ENCODE results near the gene MINDY4.

Gene MINDY4

GRCh38 chr7:30799206-30799975 is 28.2 kb downstream of the MINDY4 start:
- TF ChIP-seq, protein P1, sequence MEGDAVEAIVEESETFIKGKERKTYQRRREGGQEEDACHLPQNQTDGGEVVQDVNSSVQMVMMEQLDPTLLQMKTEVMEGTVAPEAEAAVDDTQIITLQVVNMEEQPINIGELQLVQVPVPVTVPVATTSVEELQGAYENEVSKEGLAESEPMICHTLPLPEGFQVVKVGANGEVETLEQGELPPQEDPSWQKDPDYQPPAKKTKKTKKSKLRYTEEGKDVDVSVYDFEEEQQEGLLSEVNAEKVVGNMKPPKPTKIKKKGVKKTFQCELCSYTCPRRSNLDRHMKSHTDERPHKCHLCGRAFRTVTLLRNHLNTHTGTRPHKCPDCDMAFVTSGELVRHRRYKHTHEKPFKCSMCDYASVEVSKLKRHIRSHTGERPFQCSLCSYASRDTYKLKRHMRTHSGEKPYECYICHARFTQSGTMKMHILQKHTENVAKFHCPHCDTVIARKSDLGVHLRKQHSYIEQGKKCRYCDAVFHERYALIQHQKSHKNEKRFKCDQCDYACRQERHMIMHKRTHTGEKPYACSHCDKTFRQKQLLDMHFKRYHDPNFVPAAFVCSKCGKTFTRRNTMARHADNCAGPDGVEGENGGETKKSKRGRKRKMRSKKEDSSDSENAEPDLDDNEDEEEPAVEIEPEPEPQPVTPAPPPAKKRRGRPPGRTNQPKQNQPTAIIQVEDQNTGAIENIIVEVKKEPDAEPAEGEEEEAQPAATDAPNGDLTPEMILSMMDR (IDR thresholded peaks at IDR 0.05; ENCODE audit: low read depth, low read length, missing control alignments) = no peak
- peak; percentile 86 for DNase-seq (ENCODE audit: extremely low read depth, low read depth)
- H3K4me3 ChIP-seq (replicated peaks; ENCODE audit: low read depth, low read length) = no peak overlapping the region

DNA sequence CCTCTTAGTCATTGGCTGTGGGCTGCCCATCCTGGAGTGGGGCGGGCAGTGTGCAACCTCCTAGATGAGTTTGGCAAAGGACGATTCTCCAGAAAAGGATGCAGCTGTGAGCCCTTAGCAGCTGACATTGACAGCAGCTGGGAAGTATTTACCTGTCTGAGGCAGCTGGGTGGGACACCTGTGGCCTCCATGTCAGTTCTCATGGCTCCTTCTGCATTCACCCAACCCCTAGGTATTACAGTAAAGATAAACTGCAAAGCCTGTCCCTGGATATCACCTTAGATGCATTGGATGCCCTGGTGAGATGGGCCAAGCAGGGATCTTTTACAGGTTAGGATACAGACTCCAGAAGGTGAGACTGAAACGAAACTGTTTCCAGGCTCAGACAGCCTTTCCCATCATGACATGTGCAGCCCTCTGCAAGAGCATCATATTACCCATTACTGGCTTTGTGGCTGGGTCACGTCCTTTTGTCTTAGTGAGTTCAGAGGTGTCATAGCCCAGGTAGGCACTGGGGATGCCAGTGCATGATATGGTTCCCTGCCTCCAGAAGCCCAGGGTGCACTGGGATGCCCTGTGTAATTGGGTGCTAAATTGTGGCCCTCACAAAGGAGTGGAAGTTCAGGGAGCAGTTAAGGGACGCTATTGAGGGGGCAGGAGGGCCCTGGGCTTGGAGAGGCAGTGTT is 28.9 kb downstream of the MINDY4 start:
- no peak overlapping the region for H3K4me3 ChIP-seq (replicated peaks; ENCODE audit: low read depth, low read length)
- TF ChIP-seq, protein P1 (IDR thresholded peaks at IDR 0.05; ENCODE audit: low read depth, low read length, missing control alignments) = no peak
- DNase-seq (ENCODE audit: extremely low read depth, low read depth) = no peak

DNA sequence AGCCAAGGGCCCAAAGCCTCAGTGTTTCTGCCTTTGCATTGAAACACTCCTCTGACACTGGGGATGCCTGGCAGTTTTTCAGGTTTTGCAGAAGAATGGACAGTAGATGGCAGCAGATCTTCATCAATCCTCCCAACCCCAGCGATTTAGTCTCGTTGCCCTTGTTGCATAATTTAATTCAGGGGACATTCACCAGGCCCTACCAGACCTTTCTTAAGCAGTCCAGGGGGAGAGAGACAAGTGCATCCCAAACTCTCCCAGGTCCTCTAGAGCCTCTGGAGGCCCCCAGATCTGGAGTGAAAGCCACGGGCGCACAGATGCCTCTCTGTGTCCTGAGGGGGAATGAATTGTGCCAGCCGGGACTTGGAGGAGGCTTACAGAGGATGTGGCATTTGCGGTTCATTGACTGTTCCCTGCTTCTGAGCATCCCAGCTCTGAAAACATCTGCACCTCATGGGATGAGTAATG is 29.6 kb downstream of the MINDY4 start:
- no peak for DNase-seq (ENCODE audit: extremely low read depth, low read depth)
- H3K4me3 ChIP-seq (replicated peaks; ENCODE audit: low read depth, low read length) = no peak overlapping the region
- TF ChIP-seq, protein P1 (IDR thresholded peaks at IDR 0.05; ENCODE audit: low read depth, low read length, missing control alignments) = peak; percentile 70

GRCh38 chr7:30802812-30803211 is 31.6 kb downstream of the MINDY4 start:
- DNase-seq (ENCODE audit: extremely low read depth, low read depth) = no peak
- TF ChIP-seq, protein P1 (IDR thresholded peaks at IDR 0.05; ENCODE audit: low read depth, low read length, missing control alignments) = no peak
- no peak overlapping the region for H3K4me3 ChIP-seq (replicated peaks; ENCODE audit: low read depth, low read length)

- DNase-seq (ENCODE audit: extremely low read depth, low read depth) = peak; percentile 75
- TF ChIP-seq, protein P1 (IDR thresholded peaks at IDR 0.05; ENCODE audit: low read depth, low read length, missing control alignments) = no peak
- no peak overlapping the region for H3K4me3 ChIP-seq (replicated peaks; ENCODE audit: low read depth, low read length)
Observed at GRCh38 chr7:30804078-30804661, 33.0 kb downstream of the MINDY4 start.

- no peak overlapping the region for H3K4me3 ChIP-seq (replicated peaks; ENCODE audit: low read depth, low read length)
- TF ChIP-seq, protein P1 (IDR thresholded peaks at IDR 0.05; ENCODE audit: low read depth, low read length, missing control alignments) = no peak
- DNase-seq (ENCODE audit: extremely low read depth, low read depth) = no peak
Observed at GRCh38 chr7:30805081-30805691, 34.0 kb downstream of the MINDY4 start.

Data from HFF-Myc (cell line).